Left ventricle myocardium inferior (tissue), 1 donor: ENCODE measurements around the gene ATOH1. TPM values are rescaled to one million over a fixed set of nuclear protein-coding genes. Genes with fewer than 3 reads are reported as not detected.

ENCODE experiments used
- DNase-seq: peaks from one replicate; pipeline ENCODE4 v3.0.0-alpha.2; 2020
- H3K27ac ChIP-seq: fragments of 200-600 bp; replicated peaks from 2 replicates; pipeline ENCODE4 v1.8.0; 2021
- H3K27me3 ChIP-seq: fragments of 200-600 bp; 2 replicates; pipeline ENCODE4 v1.8.0; 2021; ENCODE audit warnings: low read depth
- H3K36me3 ChIP-seq: fragments of 200-600 bp; 2 replicates; pipeline ENCODE4 v1.8.0; 2021
- H3K4me1 ChIP-seq: fragments of 200-600 bp; 2 replicates; pipeline ENCODE4 v1.8.0; 2021
- H3K4me3 ChIP-seq: fragments of 200-600 bp; 2 replicates; pipeline ENCODE4 v1.8.0; 2021; ENCODE audit warnings: mild to moderate bottlenecking, moderate library complexity
- H3K9me3 ChIP-seq: fragments of 200-600 bp; replicated peaks from 2 replicates; pipeline ENCODE4 v1.8.0; 2021
- intact Hi-C: fragments of 100-400 bp; cut with micrococcal nuclease; formaldehyde crosslinking; loops from one replicate; pipeline ENCODE4 v1.11.0; 2022
- long read RNA-seq: library from polyadenylated mRNA; unstranded; transcript quantifications from one replicate; pipeline ENCODE4 v2.0.0, GENCODE V29; 2021
- total RNA-seq: library from RNA; stranded (reverse); fragmentation: NEBNext Ultra II Directional; extraction: Animal tissue kit (Norgen Biotek cat#: 25700); gene quantifications from one replicate; pipeline ENCODE4 v1.2.1, GENCODE V29; 2021
- TF ChIP-seq, protein P1 (sequence below): fragments of 200-600 bp; IDR thresholded peaks from 2 replicates; pipeline ENCODE4 v1.8.0; 2021; ENCODE audit warnings: antibody characterized with exemption, mild to moderate bottlenecking, borderline replicate concordance
- donor health status: DM: no; HTN: yes; CAD: no; lungs with severe emphysema.

Gene ATOH1, protein sequence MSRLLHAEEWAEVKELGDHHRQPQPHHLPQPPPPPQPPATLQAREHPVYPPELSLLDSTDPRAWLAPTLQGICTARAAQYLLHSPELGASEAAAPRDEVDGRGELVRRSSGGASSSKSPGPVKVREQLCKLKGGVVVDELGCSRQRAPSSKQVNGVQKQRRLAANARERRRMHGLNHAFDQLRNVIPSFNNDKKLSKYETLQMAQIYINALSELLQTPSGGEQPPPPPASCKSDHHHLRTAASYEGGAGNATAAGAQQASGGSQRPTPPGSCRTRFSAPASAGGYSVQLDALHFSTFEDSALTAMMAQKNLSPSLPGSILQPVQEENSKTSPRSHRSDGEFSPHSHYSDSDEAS
- not detected for total RNA-seq
- long read RNA-seq = 0 reads

DNA sequence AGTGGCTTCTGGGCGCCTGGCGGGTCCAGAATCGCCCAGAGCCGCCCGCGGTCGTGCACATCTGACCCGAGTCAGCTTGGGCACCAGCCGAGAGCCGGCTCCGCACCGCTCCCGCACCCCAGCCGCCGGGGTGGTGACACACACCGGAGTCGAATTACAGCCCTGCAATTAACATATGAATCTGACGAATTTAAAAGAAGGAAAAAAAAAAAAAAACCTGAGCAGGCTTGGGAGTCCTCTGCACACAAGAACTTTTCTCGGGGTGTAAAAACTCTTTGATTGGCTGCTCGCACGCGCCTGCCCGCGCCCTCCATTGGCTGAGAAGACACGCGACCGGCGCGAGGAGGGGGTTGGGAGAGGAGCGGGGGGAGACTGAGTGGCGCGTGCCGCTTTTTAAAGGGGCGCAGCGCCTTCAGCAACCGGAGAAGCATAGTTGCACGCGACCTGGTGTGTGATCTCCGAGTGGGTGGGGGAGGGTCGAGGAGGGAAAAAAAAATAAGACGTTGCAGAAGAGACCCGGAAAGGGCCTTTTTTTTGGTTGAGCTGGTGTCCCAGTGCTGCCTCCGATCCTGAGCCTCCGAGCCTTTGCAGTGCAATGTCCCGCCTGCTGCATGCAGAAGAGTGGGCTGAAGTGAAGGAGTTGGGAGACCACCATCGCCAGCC is at the start of gene ATOH1:
TSS of gene ATOH1 (plus strand) at position 422 of the 663 bp plus-strand sequence. CDS start at position 596, 174 bp downstream.
- TF ChIP-seq, protein P1, sequence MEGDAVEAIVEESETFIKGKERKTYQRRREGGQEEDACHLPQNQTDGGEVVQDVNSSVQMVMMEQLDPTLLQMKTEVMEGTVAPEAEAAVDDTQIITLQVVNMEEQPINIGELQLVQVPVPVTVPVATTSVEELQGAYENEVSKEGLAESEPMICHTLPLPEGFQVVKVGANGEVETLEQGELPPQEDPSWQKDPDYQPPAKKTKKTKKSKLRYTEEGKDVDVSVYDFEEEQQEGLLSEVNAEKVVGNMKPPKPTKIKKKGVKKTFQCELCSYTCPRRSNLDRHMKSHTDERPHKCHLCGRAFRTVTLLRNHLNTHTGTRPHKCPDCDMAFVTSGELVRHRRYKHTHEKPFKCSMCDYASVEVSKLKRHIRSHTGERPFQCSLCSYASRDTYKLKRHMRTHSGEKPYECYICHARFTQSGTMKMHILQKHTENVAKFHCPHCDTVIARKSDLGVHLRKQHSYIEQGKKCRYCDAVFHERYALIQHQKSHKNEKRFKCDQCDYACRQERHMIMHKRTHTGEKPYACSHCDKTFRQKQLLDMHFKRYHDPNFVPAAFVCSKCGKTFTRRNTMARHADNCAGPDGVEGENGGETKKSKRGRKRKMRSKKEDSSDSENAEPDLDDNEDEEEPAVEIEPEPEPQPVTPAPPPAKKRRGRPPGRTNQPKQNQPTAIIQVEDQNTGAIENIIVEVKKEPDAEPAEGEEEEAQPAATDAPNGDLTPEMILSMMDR = no peak
- no peak within 1 kb of the TSS for H3K27ac ChIP-seq
- intact Hi-C loops = no loop called here
- no peak for DNase-seq
- no peaks in the 10 kb centered on the region for H3K36me3 ChIP-seq
- no peaks in the 10 kb centered on the region for H3K9me3 ChIP-seq
- H3K4me1 ChIP-seq = peaks cover 29% of the 10 kb centered on the region
- H3K27me3 ChIP-seq = peaks cover 82% of the 10 kb centered on the region
- H3K4me3 ChIP-seq = peak within 1 kb of the TSS; percentile 63

DNA sequence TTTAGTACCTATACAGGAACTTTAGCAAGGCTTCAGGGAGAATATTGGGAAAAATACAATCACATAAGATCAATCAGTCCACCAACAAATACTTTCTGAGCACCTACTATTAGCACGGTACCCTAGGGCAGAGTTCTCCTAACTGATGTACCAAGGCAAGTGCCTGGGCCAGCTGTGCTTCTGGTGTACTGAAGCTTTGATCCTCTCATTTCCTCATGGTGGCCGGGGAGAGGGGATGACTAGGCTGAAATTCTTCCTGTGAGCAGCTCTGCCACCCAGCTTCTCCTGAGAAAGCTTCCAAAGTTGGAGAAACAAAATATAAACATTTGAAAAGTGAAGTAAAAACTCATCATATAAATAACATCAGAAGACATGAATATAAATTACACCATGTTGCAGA is 49.3 kb upstream of the ATOH1 start:
- intact Hi-C loops = no loop called here
- H3K4me1 ChIP-seq = no peaks in the 10 kb centered on the region
- no peak for DNase-seq

DNA sequence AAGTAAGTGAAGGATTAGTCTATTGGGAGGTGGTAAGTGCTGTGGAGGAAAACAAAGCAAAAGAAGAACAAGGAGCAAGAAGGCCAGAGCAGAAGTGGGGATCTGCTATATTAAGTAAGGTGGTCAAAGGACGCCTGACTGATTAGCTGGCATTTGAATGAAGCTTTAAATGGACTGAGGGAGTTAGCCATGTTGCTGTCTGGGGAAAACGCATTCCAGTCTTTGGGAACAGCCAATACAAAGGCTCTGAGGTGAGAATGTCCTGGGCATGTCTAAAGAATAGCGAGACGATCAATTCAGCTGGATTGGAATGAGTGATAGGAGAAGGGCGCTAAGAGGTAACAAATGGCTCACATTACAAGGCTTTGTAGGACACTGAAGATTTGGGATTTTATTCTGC is 48.5 kb upstream of the ATOH1 start:
- Histone ChIP-seq H3K36me3 (no peaks in the 10 kb centered on the region), H3K27ac (no peak overlapping the region), H3K4me1 (no peaks in the 10 kb centered on the region), H3K27me3 (peaks cover 6% of the 10 kb centered on the region), H3K4me3 (no peak overlapping the region), H3K9me3 (no peaks in the 10 kb centered on the region)
- DNase-seq = no peak
- intact Hi-C loops = no loop called here
- TF ChIP-seq, protein P1 = no peak

More for the DNA sequence above, 49.3 kb upstream of the ATOH1 start:
- no peak overlapping the region for H3K27ac ChIP-seq
- TF ChIP-seq, protein P1 = no peak
- H3K9me3 ChIP-seq = no peaks in the 10 kb centered on the region
- H3K4me3 ChIP-seq = no peak overlapping the region
- no peaks in the 10 kb centered on the region for H3K36me3 ChIP-seq
- peaks cover 6% of the 10 kb centered on the region for H3K27me3 ChIP-seq

DNA sequence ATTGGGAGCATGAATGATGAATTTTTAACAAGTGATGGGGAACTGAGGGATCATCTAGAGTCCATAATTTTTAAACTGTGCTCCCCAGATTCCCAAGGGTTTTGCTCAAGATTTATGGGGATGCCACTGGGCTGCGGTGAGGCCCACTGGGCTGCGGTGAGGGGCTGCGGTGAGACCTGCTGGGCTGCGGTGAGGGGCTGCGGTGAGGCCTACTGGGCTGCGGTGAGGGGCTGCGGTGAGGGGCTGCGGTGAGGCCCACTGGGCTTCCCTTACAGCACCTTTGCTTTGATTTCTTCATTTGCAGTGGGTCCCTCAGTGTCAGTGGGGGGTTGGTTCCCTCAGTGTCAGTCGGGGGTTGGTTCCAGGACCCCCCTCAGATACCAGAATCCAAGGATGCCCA is 47.4 kb upstream of the ATOH1 start:
- H3K36me3 ChIP-seq = no peaks in the 10 kb centered on the region
- intact Hi-C loops = no loop called here
- DNase-seq = no peak
- peaks cover 6% of the 10 kb centered on the region for H3K27me3 ChIP-seq
- no peaks in the 10 kb centered on the region for H3K4me1 ChIP-seq
- H3K27ac ChIP-seq = no peak overlapping the region
- H3K9me3 ChIP-seq = no peaks in the 10 kb centered on the region
- no peak overlapping the region for H3K4me3 ChIP-seq
- TF ChIP-seq, protein P1 = no peak

DNA sequence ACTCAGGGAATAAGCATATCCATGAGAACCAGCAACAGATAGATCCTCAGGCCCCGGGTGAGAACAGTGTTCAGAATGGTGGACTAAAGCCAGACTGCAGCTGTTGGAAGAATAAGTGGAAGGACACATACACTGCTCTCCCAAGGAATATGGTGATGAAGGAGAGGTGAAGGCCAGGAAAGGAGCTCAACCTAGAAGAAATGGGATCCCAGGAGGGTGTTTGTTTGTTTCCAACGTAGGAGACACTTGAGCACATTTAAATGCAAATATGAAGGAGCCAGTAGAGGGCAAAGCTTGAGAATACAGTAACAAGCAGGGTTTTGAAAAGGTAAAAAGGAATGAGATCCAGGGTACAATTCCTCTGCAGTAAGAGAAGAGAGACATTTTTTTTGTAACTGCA is 42.4 kb upstream of the ATOH1 start:
- TF ChIP-seq, protein P1 = no peak
- no peaks in the 10 kb centered on the region for H3K4me1 ChIP-seq
- intact Hi-C loops = no loop called here
- H3K27me3 ChIP-seq = no peaks in the 10 kb centered on the region
- H3K36me3 ChIP-seq = no peaks in the 10 kb centered on the region
- no peak for DNase-seq
- H3K9me3 ChIP-seq = no peaks in the 10 kb centered on the region
- no peak overlapping the region for H3K27ac ChIP-seq
- H3K4me3 ChIP-seq = no peak overlapping the region
